ENCODE measurements around the gene PROX1. TPM values are rescaled to one million over a fixed set of nuclear protein-coding genes. Genes with fewer than 3 reads are reported as not detected.

The PROX1 gene
- total and polyA plus RNA-seq, 12 donors, result 2.5 to 132 (median 110) TPM

DNA sequence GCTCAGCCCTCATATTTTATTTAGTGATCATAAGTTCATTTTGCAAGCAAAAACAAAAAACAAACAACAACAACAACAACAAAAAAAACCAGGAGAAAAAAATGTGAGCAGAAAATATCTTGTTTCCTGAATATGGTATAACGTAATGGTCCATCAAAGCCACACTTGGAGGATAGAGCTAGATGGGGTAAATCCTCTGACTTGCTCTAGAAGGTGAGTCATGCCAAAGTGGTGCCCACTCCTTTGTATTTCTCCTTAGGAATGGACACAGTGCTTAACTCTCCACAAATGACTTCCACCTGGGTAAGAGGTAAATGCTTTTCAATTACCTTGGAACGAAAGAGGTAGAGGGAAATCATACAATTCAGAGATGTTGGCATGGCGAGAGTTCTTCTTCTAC, 20.6 kb downstream of the PROX1 start:
- DNase-seq, result no peak
- H3K36me3 ChIP-seq, result peaks cover 0 to 16% (median 0%) of the 10 kb centered on the region in 9 donors
- ATAC-seq, result no peak
- intact Hi-C loops (cut with DNase I), result no loop called here
- 92 to 93% methylated on average over 3 of the region's 3 CpGs for WGBS, 2 donors
- no peaks in the 10 kb centered on the region for H3K27me3 ChIP-seq
- no peak overlapping the region for H3K4me3 ChIP-seq
- peaks cover 0 to 49% (median 12%) of the 10 kb centered on the region in 9 donors for H3K4me1 ChIP-seq
- H3K27ac ChIP-seq, result peak overlapping the region in 3 of 10 donors; percentile 27 to 46 (median 37)
- H3K9me3 ChIP-seq, result no peaks in the 10 kb centered on the region
- TF ChIP-seq, protein P1, sequence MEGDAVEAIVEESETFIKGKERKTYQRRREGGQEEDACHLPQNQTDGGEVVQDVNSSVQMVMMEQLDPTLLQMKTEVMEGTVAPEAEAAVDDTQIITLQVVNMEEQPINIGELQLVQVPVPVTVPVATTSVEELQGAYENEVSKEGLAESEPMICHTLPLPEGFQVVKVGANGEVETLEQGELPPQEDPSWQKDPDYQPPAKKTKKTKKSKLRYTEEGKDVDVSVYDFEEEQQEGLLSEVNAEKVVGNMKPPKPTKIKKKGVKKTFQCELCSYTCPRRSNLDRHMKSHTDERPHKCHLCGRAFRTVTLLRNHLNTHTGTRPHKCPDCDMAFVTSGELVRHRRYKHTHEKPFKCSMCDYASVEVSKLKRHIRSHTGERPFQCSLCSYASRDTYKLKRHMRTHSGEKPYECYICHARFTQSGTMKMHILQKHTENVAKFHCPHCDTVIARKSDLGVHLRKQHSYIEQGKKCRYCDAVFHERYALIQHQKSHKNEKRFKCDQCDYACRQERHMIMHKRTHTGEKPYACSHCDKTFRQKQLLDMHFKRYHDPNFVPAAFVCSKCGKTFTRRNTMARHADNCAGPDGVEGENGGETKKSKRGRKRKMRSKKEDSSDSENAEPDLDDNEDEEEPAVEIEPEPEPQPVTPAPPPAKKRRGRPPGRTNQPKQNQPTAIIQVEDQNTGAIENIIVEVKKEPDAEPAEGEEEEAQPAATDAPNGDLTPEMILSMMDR (IDR thresholded peaks at IDR 0.05), result no peak

DNA sequence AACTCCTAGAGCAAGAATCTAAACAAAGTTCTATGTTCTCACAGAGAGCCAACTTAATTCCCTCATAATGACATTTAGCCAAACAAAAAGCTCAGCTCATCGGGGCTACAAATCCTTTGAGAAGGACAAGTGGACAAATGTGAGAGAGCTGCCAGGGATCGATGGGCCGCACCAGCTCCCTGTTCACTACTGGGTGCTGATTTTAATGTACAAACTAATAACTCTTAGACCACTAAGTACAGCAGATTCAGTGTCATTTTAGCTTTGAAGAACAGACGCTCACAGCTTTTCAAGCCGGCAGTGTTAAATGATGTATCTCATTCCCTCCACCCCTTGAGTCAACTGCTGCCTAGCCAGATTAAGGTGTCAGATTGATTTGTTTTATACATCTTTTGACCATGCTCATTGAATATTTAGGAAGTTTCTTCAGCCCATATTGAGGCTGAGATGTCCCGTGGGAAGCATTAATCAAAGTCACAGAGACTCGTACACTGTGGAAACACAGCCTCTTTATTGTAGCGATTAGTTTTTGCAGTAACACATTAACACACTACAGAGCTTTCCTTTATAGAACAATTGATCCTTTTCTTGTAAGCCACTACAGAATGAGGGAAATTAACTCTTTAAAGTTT, 21.1 kb downstream of the PROX1 start:
- WGBS, 2 donors, result 51 to 67% methylated on average over 8 of the region's 8 CpGs
- H3K27ac ChIP-seq, result peak overlapping the region in 6 of 10 donors; percentile 5 to 46 (median 25)
- no peaks in the 10 kb centered on the region for H3K9me3 ChIP-seq
- no peak overlapping the region for H3K4me3 ChIP-seq
- no peak for DNase-seq
- peaks cover 0 to 16% (median 0%) of the 10 kb centered on the region in 9 donors for H3K36me3 ChIP-seq
- H3K27me3 ChIP-seq, result no peaks in the 10 kb centered on the region
- no peak for ATAC-seq
- intact Hi-C loops (cut with DNase I), result no loop called here
- TF ChIP-seq, protein P1 (IDR thresholded peaks at IDR 0.05), result no peak
- peaks cover 0 to 49% (median 12%) of the 10 kb centered on the region in 9 donors for H3K4me1 ChIP-seq

DNA sequence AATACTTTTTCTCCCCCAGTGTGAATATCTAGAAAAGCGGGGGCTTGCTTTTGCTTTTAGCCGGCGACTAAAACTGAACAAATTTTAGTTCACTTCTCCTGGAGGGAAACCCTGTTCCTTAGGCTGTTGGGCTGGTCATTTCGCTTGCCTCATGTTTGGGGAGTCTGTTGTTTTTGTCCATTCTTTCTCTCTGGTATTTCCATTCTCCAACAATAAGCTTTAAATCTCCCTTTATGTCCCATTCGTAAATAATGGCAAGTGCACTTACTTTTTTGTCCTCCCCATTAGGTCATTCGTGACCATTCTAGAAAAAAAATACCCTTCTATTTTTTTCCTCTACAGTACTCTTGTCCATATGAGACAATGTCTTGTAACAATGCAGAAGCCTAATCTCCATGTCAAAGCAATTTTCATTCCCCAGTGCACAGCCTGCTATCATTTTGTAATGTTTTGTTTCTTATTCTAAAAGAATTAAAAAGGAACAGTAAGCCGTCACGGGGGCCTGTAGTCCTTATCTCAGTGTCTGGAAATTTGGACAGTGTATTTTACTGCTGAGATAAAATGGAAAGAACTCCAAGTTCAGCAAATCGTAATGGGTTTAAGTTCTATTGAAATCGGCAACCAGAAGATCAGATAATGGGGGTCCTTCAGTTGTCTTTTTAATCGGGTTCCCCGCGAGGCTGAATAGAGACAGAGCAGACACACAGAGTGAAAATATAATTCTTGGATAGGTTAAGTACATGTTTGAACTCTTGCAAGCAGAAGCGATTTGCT, 21.8 kb downstream of the PROX1 start:
- ATAC-seq (no peak), DNase-seq (no peak)
- Histone ChIP-seq H3K27me3 (no peaks in the 10 kb centered on the region), H3K36me3 (peaks cover 0 to 16% (median 0%) of the 10 kb centered on the region in 9 donors), H3K4me1 (peaks cover 0 to 50% (median 15%) of the 10 kb centered on the region in 9 donors), H3K27ac (peak overlapping the region in 5 of 10 donors; percentile 8 to 46 (median 26)), H3K9me3 (no peaks in the 10 kb centered on the region), H3K4me3 (no peak overlapping the region)
- intact Hi-C loops (cut with DNase I), result no loop called here
- TF ChIP-seq, protein P1 (IDR thresholded peaks at IDR 0.05), result no peak
- WGBS, 2 donors, result 46 to 49% methylated on average over 14 of the region's 14 CpGs

DNA sequence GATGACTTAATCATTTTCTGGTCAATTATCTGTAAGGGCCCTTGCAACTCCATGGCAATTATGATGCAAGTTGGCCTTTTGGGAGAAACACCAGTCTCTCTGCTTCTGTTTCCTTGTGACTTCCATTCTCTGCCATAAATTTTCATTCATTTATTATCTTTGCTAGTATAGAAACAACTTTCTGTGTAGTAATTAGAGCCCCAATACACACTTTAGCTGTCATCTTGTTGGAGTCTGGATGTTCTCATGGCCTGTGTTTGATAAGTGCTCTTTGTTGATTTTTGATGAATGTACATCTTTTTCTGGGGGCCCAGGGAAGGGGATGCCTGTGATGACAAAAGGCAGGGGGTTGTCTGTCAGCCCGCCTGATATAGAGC, 22.4 kb downstream of the PROX1 start:
- Histone ChIP-seq H3K4me3 (no peak overlapping the region), H3K27ac (peak overlapping the region in 3 of 10 donors; percentile 26 to 46 (median 30)), H3K27me3 (no peaks in the 10 kb centered on the region), H3K4me1 (peaks cover 0 to 55% (median 19%) of the 10 kb centered on the region in 9 donors), H3K9me3 (no peaks in the 10 kb centered on the region), H3K36me3 (peaks cover 0 to 16% (median 0%) of the 10 kb centered on the region in 9 donors)
- WGBS, 2 donors, result 77 to 83% methylated on average over 1 of the region's 1 CpG
- ATAC-seq, result no peak
- no peak for DNase-seq
- intact Hi-C loops (cut with DNase I), result no loop called here
- TF ChIP-seq, protein P1 (IDR thresholded peaks at IDR 0.05), result no peak

All from heart right ventricle (tissue), 16 donors.